Astrocyte of the spinal cord (primary cell): ENCODE measurements around the gene RNASEH2B.

Experiments
- DNase-seq: peaks from one replicate; pipeline ENCODE4 v3.0.0; 2011; ENCODE audit warnings: low read depth, low spot score
- H3K4me3 ChIP-seq: 2 replicates; pipeline ENCODE4 v1.5.1; 2011; ENCODE audit warnings: low read depth, mild to moderate bottlenecking, low read length, moderate library complexity
- CTCF ChIP-seq: IDR thresholded peaks from 2 replicates; pipeline ENCODE4 v1.5.1; 2012; ENCODE audit warnings: low read depth, mild to moderate bottlenecking, low read length, inconsistent platforms
- in situ Hi-C: cut with HindIII; loops from 2 replicates; pipeline ENCODE4 v1.10.0; 2017; ENCODE audit warnings: low sequenced_read_pairs

The RNASEH2B gene

GRCh38 chr13:50928102-50928501 is 18.5 kb downstream of the RNASEH2B start:
- DNase-seq, result no peak
- H3K4me3 ChIP-seq, result no peak overlapping the region
- in situ Hi-C loops, result no loop called here
- no peak for TF ChIP-seq CTCF

GRCh38 chr13:50928659-50929462 is 19.3 kb downstream of the RNASEH2B start:
- in situ Hi-C loops, result no loop called here
- no peak for DNase-seq
- TF ChIP-seq CTCF, result no peak
- H3K4me3 ChIP-seq, result no peak overlapping the region

- no peak overlapping the region for H3K4me3 ChIP-seq
- no peak for TF ChIP-seq CTCF
- in situ Hi-C loops, result no loop called here
- DNase-seq, result no peak
Observed at GRCh38 chr13:50932091-50932490, 22.5 kb downstream of the RNASEH2B start.

GRCh38 chr13:50934735-50935435 is 25.3 kb downstream of the RNASEH2B start:
- no peak for DNase-seq
- TF ChIP-seq CTCF, result no peak
- in situ Hi-C loops, result no loop called here

GRCh38 chr13:50936679-50937078 is 27.1 kb downstream of the RNASEH2B start:
- no peak for DNase-seq
- TF ChIP-seq CTCF, result no peak
- no peak overlapping the region for H3K4me3 ChIP-seq
- in situ Hi-C loops, result no loop called here

More at GRCh38 chr13:50934735-50935435, 25.3 kb downstream of the RNASEH2B start:
- H3K4me3 ChIP-seq, result no peak overlapping the region

GRCh38 chr13:50940509-50940908 is 30.9 kb downstream of the RNASEH2B start:
- TF ChIP-seq CTCF, result no peak
- DNase-seq, result no peak
- in situ Hi-C loops, result no loop called here
- no peak overlapping the region for H3K4me3 ChIP-seq
